LNCaP clone FGC (cell line): ENCODE results near the gene PIKFYVE.
"Not testable (repeated sequence)": the region's sequence is repeated elsewhere in the genome, so short reads cannot be mapped to it uniquely, and the experiment has no call there.

Experiments used
- DNase-seq: peaks from one replicate; pipeline ENCODE4 v3.0.0-alpha.2; 2011; ENCODE audit warnings: low read depth
- H3K4me3 ChIP-seq: 2 replicates; pipeline ENCODE4 v1.5.1; 2011; ENCODE audit warnings: mild to moderate bottlenecking, low read depth, low read length, control low read depth
- CTCF ChIP-seq: IDR thresholded peaks from 2 replicates; pipeline ENCODE4 v1.5.1; 2012; ENCODE audit warnings: mild to moderate bottlenecking; ENCODE audit not compliant: control insufficient read depth, insufficient read depth; ENCODE audit errors: extremely low read depth

PIKFYVE gene

GRCh38 chr2:208354964-208355381, 88.9 kb downstream of the PIKFYVE start:
- TF ChIP-seq CTCF, result no peak
- DNase-seq, result no peak
- no peak overlapping the region for H3K4me3 ChIP-seq

- not testable (repeated sequence) for DNase-seq, H3K4me3 ChIP-seq
These were observed 90.4 kb downstream of the PIKFYVE start for GRCh38 chr2:208356420-208356819.

GRCh38 chr2:208356846-208357574, 91.0 kb downstream of the PIKFYVE start:
- H3K4me3 ChIP-seq, result no peak overlapping the region
- no peak for TF ChIP-seq CTCF
- DNase-seq, result no peak

- DNase-seq, result no peak
- TF ChIP-seq CTCF, result no peak
- H3K4me3 ChIP-seq, result no peak overlapping the region
These were observed 92.9 kb downstream of the PIKFYVE start for GRCh38 chr2:208358758-208359631.

GRCh38 chr2:208359632-208359986, 93.6 kb downstream of the PIKFYVE start:
- TF ChIP-seq CTCF, result no peak
- H3K4me3 ChIP-seq, result no peak overlapping the region
- DNase-seq, result no peak

- H3K4me3 ChIP-seq, result no peak overlapping the region
- DNase-seq, result no peak
- TF ChIP-seq CTCF, result no peak
These were observed 94.4 kb downstream of the PIKFYVE start for GRCh38 chr2:208360259-208361076.

GRCh38 chr2:208361077-208361441, 95.0 kb downstream of the PIKFYVE start:
- TF ChIP-seq CTCF, result no peak
- no peak for DNase-seq
- no peak overlapping the region for H3K4me3 ChIP-seq
